ENCODE results near the gene PCA3. TPM values are rescaled to one million over a fixed set of nuclear protein-coding genes. Genes with fewer than 3 reads are reported as not detected.
A peak's percentile ranks its signal among the peaks of the same experiment; 100 is the strongest.
"Not testable (repeated sequence)": the region's sequence is repeated elsewhere in the genome, so short reads cannot be mapped to it uniquely, and the experiment has no call there.

Gene PCA3
- total RNA-seq, 1 experiment from 2014 or later = 0.59 TPM

DNA sequence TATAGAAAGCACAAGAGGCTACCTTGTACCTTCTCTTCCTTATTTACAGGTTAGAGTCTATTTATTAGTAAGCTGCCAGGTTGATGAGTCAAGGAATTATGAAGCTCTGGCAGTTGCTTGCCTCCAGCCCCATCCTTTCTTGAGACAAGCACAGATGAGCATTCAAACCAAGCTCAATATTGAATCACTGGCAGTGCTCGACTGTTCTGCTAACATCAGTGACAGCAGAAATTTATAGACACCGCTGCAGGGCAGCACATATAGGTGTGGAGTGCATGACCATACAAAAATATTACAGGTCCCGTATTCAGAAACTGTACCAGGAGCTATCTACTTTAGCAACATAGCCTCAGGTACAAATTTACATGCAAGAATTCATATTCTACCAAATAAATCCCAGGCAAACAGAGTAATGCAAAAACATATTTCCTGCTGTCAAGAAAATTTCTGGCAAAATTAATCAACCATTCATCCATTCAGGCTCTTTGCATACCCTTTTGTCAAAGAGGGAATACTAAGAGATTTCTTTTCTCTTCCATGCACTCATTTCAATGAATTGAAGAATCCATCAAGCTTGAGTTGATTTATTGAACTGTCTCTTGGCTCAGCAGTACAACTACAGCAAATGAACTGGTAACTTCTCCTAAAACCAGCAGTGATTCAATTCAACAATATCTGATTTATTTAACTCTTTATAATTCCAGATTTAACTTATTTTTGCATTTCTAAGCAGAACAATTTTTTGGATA, 26.9 kb upstream of the PCA3 start:
- Histone ChIP-seq H3K4me3 (no peak overlapping the region), H3K9me3 (replicated peaks) (no peaks in the 10 kb centered on the region), H3K27ac (no peak overlapping the region), H3K36me3 (no peaks in the 10 kb centered on the region), H3K27me3 (no peaks in the 10 kb centered on the region), H3K4me1 (no peaks in the 10 kb centered on the region)
- no peak for DNase-seq

DNA sequence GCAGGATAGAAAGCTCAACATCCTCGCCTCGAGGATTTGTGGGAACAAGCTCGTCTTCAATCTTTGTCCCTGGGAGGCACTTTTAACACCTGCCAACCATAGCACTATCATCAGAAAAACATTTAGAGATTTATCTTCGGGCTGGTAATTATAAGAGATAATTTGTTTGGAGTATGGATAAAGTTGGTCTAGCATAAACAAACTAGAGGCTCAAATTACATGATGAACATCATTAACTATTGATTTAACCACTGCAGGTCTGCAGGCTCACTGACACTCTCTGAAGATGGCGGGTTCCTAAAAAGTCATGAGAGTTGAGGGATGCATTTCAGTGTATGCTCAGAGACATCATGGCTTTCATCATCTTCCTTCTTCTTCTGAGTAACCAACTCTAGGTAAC, 25.8 kb upstream of the PCA3 start:
- DNase-seq = no peak
- Histone ChIP-seq H3K36me3 (no peaks in the 10 kb centered on the region), H3K27ac (no peak overlapping the region), H3K4me1 (no peaks in the 10 kb centered on the region), H3K9me3 (replicated peaks) (no peaks in the 10 kb centered on the region), H3K4me3 (no peak overlapping the region), H3K27me3 (no peaks in the 10 kb centered on the region)

GRCh38 chr9:76741524-76741923, 22.7 kb upstream of the PCA3 start:
- no peak for DNase-seq
- Histone ChIP-seq H3K4me3 (no peak overlapping the region), H3K27me3 (no peaks in the 10 kb centered on the region), H3K36me3 (no peaks in the 10 kb centered on the region), H3K9me3 (replicated peaks) (no peaks in the 10 kb centered on the region), H3K27ac (no peak overlapping the region), H3K4me1 (no peaks in the 10 kb centered on the region)

DNA sequence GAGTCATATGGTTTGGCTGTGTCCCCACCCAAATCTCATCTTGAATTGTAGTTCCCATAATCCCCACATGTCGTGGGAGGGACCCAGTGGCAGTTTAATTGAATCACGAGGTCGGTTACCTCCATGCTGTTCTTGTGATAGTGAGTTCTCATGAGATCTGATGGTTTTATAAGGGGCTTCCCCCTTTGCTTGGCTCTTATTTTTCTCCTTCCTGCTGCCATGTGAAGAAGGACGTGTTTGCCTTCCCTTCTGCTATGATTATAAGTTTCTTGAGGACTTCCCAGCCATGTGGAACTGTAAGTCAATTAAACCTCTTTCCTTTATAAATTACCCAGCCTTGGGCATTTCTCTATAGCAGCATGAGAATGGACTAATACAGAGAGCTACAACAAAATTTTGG, 21.3 kb upstream of the PCA3 start:
- not testable (repeated sequence) for DNase-seq; H3K4me3 ChIP-seq; H3K9me3 ChIP-seq (replicated peaks); H3K4me1 ChIP-seq; H3K36me3 ChIP-seq; H3K27ac ChIP-seq; H3K27me3 ChIP-seq

- no peaks in the 10 kb centered on the region for H3K27me3 ChIP-seq
- H3K36me3 ChIP-seq = no peaks in the 10 kb centered on the region
- no peak overlapping the region for H3K4me3 ChIP-seq
- DNase-seq = no peak
- H3K27ac ChIP-seq = no peak overlapping the region
- H3K9me3 ChIP-seq (replicated peaks) = no peaks in the 10 kb centered on the region
- no peaks in the 10 kb centered on the region for H3K4me1 ChIP-seq
These were observed 20.3 kb upstream of the PCA3 start for GRCh38 chr9:76743931-76744330.

DNA sequence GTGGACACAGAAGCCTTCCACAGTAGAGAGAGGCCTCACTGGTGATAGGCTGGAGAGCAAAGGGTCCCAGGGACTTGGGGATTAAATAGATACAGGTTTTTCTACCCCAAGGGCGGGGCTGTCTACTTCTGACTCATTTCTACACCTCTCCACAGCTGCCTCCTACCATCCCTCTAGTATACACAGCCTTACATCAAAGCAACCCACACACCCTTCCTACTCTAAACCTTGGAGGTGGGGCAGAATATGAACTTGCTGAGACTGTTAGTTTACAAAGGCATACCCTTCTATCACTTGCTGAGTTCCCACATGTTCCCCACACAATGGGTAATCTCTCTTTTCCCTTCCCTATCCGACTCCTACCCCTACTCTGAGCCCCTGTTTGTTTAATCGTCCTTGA, 19.9 kb upstream of the PCA3 start:
- no peaks in the 10 kb centered on the region for H3K36me3 ChIP-seq
- H3K27me3 ChIP-seq = no peaks in the 10 kb centered on the region
- no peaks in the 10 kb centered on the region for H3K4me1 ChIP-seq
- H3K27ac ChIP-seq = no peak overlapping the region
- no peaks in the 10 kb centered on the region; the same call in 1 of the 2 replicates for H3K9me3 ChIP-seq (replicated peaks)
- no peak for DNase-seq
- no peak overlapping the region for H3K4me3 ChIP-seq

- no peaks in the 10 kb centered on the region for H3K27me3 ChIP-seq
- DNase-seq = peak; percentile 50 to 72
- peak overlapping the region; percentile 29 for H3K27ac ChIP-seq
- H3K9me3 ChIP-seq (replicated peaks) = no peaks in the 10 kb centered on the region; the same call in 1 of the 2 replicates
- H3K4me3 ChIP-seq = no peak overlapping the region
- H3K36me3 ChIP-seq = no peaks in the 10 kb centered on the region
- H3K4me1 ChIP-seq = peaks cover 10% of the 10 kb centered on the region
These were observed 13.2 kb upstream of the PCA3 start for GRCh38 chr9:76751001-76751400.

DNA sequence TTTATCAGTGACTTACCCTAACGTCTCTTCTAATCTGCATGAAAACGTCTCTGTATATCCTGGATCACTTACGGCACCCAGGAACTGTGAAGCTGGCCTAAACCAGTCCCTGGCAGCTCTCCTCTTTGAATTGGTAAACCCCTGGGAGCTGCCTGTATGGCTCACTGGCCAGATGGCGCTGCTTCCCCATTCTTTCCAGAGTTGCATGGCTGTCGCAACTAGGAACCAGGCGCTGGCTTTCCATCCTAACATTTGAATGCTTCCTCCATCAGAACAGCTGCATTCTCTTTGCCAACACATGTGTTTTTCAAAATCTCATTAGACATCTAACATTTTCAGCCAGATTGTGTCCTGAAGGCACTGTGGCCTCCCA, 8.0 kb upstream of the PCA3 start:
- peaks cover 2% of the 10 kb centered on the region for H3K4me1 ChIP-seq
- peak; percentile 41 to 59 for DNase-seq
- H3K36me3 ChIP-seq = no peaks in the 10 kb centered on the region
- H3K27ac ChIP-seq = no peak overlapping the region
- no peaks in the 10 kb centered on the region for H3K27me3 ChIP-seq
- H3K4me3 ChIP-seq = no peak overlapping the region
- no peaks in the 10 kb centered on the region for H3K9me3 ChIP-seq (replicated peaks)

GRCh38 chr9:76756941-76757673, 7.1 kb upstream of the PCA3 start:
- no peaks in the 10 kb centered on the region for H3K27me3 ChIP-seq
- H3K27ac ChIP-seq = no peak overlapping the region
- H3K4me1 ChIP-seq = no peaks in the 10 kb centered on the region
- H3K4me3 ChIP-seq = no peak overlapping the region
- DNase-seq = no peak
- no peaks in the 10 kb centered on the region for H3K9me3 ChIP-seq (replicated peaks)
- H3K36me3 ChIP-seq = no peaks in the 10 kb centered on the region

- H3K4me1 ChIP-seq = no peaks in the 10 kb centered on the region
- DNase-seq = no peak
- H3K27ac ChIP-seq = no peak overlapping the region
- H3K4me3 ChIP-seq = no peak overlapping the region
- H3K36me3 ChIP-seq = no peaks in the 10 kb centered on the region
- no peaks in the 10 kb centered on the region for H3K9me3 ChIP-seq (replicated peaks)
- H3K27me3 ChIP-seq = no peaks in the 10 kb centered on the region
These were observed 5.8 kb upstream of the PCA3 start for GRCh38 chr9:76758476-76758875.

GRCh38 chr9:76759732-76760131, 4.5 kb upstream of the PCA3 start:
- Histone ChIP-seq H3K9me3 (replicated peaks) (no peaks in the 10 kb centered on the region), H3K36me3 (no peaks in the 10 kb centered on the region), H3K4me1 (no peaks in the 10 kb centered on the region), H3K27ac (no peak overlapping the region), H3K27me3 (no peaks in the 10 kb centered on the region), H3K4me3 (no peak overlapping the region)
- no peak for DNase-seq

GRCh38 chr9:76761448-76761847, 2.8 kb upstream of the PCA3 start:
- Histone ChIP-seq H3K9me3 (replicated peaks) (no peaks in the 10 kb centered on the region), H3K4me3 (no peak overlapping the region), H3K36me3 (no peaks in the 10 kb centered on the region), H3K27me3 (no peaks in the 10 kb centered on the region), H3K4me1 (no peaks in the 10 kb centered on the region), H3K27ac (no peak overlapping the region)
- no peak for DNase-seq

DNA sequence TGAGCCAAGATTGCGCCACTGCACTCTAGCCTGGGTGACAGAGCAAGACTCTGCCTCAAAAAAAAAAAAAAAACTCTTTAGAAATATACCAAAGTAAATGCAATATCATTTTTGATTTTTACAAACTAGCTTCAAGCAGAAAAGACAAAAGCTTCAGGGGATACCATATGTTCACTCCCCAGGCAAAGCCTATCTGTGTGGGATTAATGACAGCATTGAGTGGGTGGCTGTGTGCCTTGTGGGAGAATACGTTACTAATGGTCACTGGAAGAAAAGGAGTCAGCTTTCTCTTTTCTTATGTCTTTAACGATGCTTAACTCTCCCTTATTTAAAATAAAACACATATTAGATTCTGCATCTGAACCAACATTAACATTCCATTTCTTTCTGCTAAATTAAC, 1.9 kb downstream of the PCA3 start:
- no peak for DNase-seq
- Histone ChIP-seq H3K27me3 (no peaks in the 10 kb centered on the region), H3K9me3 (replicated peaks) (no peaks in the 10 kb centered on the region), H3K4me3 (no peak overlapping the region), H3K4me1 (no peaks in the 10 kb centered on the region), H3K36me3 (no peaks in the 10 kb centered on the region; the same call in 1 of the 2 replicates), H3K27ac (no peak overlapping the region)

GRCh38 chr9:76772686-76773445, 8.6 kb downstream of the PCA3 start:
- no peak for DNase-seq
- H3K9me3 ChIP-seq (replicated peaks) = no peaks in the 10 kb centered on the region
- no peak overlapping the region for H3K4me3 ChIP-seq
- H3K36me3 ChIP-seq = no peaks in the 10 kb centered on the region; the same call in 1 of the 2 replicates
- H3K27me3 ChIP-seq = no peaks in the 10 kb centered on the region
- H3K4me1 ChIP-seq = no peaks in the 10 kb centered on the region
- H3K27ac ChIP-seq = no peak overlapping the region

- no peak for DNase-seq
- no peaks in the 10 kb centered on the region for H3K9me3 ChIP-seq (replicated peaks)
- no peaks in the 10 kb centered on the region for H3K4me1 ChIP-seq
- no peak overlapping the region for H3K27ac ChIP-seq
- H3K27me3 ChIP-seq = no peaks in the 10 kb centered on the region
- H3K36me3 ChIP-seq = no peaks in the 10 kb centered on the region; the same call in 1 of the 2 replicates
- H3K4me3 ChIP-seq = no peak overlapping the region
These were observed 20.6 kb downstream of the PCA3 start for GRCh38 chr9:76784881-76785280.

Measured in SJCRH30 (cell line).